WTC11 (cell line): Measurements from ENCODE around the gene C1orf174. TPM values are rescaled to one million over a fixed set of nuclear protein-coding genes. Genes with fewer than 3 reads are reported as not detected.

Experiments used
- ATAC-seq: fragments of 200-7000 bp; cut with Tn5 transposase; 2 replicates; pipeline ENCODE4 v1.10.0; 2021; ENCODE audit warnings: mild to moderate bottlenecking, moderate library complexity
- CTCF ChIA-PET: fragments of 300-600 bp; sonication (Branson Sonifier 250); formaldehyde crosslinking; loops from one replicate; lab custom pipeline; 2021; ENCODE audit warnings: antibody characterized with exemption; lab: Charles Lee
- POLR2A ChIA-PET: fragments of 350-600 bp; sonication (Branson Sonifier 250); formaldehyde crosslinking; loops from one replicate; lab custom pipeline; 2021; ENCODE audit warnings: antibody characterized with exemption; lab: Charles Lee
- DNase-seq: peaks from one replicate; pipeline ENCODE4 v3.0.0; 2021; ENCODE audit warnings: low spot score
- H3K27ac Mint-ChIP-seq: 2 replicates; pipeline ENCODE4 v1.8.0; 2021; ENCODE audit warnings: mixed read lengths
- H3K27me3 Mint-ChIP-seq: 2 replicates; pipeline ENCODE4 v1.8.0; 2021; ENCODE audit warnings: low read depth, mild to moderate bottlenecking, moderate library complexity, mixed read lengths
- H3K36me3 Mint-ChIP-seq: 2 replicates; pipeline ENCODE4 v1.8.0; 2021; ENCODE audit warnings: mixed read lengths
- H3K4me1 Mint-ChIP-seq: 2 replicates; pipeline ENCODE4 v1.8.0; 2022; ENCODE audit warnings: mixed read lengths
- H3K4me3 Mint-ChIP-seq: 2 replicates; pipeline ENCODE4 v1.8.0; 2021; ENCODE audit warnings: mild to moderate bottlenecking, moderate library complexity, mixed read lengths
- H3K9me3 Mint-ChIP-seq: 2 replicates; pipeline ENCODE4 v1.8.0; 2021; ENCODE audit warnings: mixed read lengths
- CREB1 ChIP-seq: sonication (generic); formaldehyde crosslinking; IDR thresholded peaks from 2 replicates; pipeline ENCODE4 v1.8.0; 2023; ENCODE audit warnings: mild to moderate bottlenecking, missing genetic modification reagents
- E2F1 ChIP-seq: sonication (generic); formaldehyde crosslinking; IDR thresholded peaks from 2 replicates; pipeline ENCODE4 v1.8.0; 2022; ENCODE audit warnings: mild to moderate bottlenecking, missing genetic modification reagents
- ERG ChIP-seq: fragments of 250-450 bp; sonication (Bioruptor Pico); IDR thresholded peaks from 2 replicates; pipeline ENCODE4 v1.8.0; 2021; ENCODE audit warnings: mild to moderate bottlenecking
- GTF2I ChIP-seq: fragments of 250-450 bp; sonication (Bioruptor Pico); conservative IDR thresholded peaks from 2 replicates; pipeline ENCODE4 v1.4.0; 2021; ENCODE audit warnings: mild to moderate bottlenecking
- NR3C1 ChIP-seq: sonication (generic); formaldehyde crosslinking; conservative IDR thresholded peaks from 2 replicates; pipeline ENCODE4 v1.8.1; 2023; ENCODE audit warnings: low read depth, mild to moderate bottlenecking, missing genetic modification reagents
- PRDM15 ChIP-seq: sonication (generic); formaldehyde crosslinking; IDR thresholded peaks from 2 replicates; pipeline ENCODE4 v1.8.0; 2022; ENCODE audit warnings: missing genetic modification reagents
- TCF7 ChIP-seq: sonication (generic); formaldehyde crosslinking; IDR thresholded peaks from 2 replicates; pipeline ENCODE4 v1.8.0; 2022; ENCODE audit warnings: mild to moderate bottlenecking, low read depth, missing genetic modification reagents, moderate library complexity
- ZBTB21 ChIP-seq: sonication (generic); formaldehyde crosslinking; IDR thresholded peaks from 2 replicates; pipeline ENCODE4 v1.8.1; 2023; ENCODE audit warnings: mild to moderate bottlenecking, missing genetic modification reagents, borderline replicate concordance
- ZNF425 ChIP-seq: fragments of 250-450 bp; sonication (Bioruptor Pico); conservative IDR thresholded peaks from 2 replicates; pipeline ENCODE4 v1.9.0; 2021; ENCODE audit warnings: mild to moderate bottlenecking
- ZNF512 ChIP-seq: sonication (generic); formaldehyde crosslinking; IDR thresholded peaks from 2 replicates; pipeline ENCODE4 v1.8.1; 2022; ENCODE audit warnings: missing genetic modification reagents, borderline replicate concordance
- ZNF532 ChIP-seq: fragments of 250-450 bp; sonication (Bioruptor Pico); IDR thresholded peaks from 2 replicates; pipeline ENCODE4 v1.9.0; 2021; ENCODE audit warnings: mild to moderate bottlenecking, borderline replicate concordance
- total RNA-seq: library from RNA; stranded (reverse); gene quantifications from 3 replicates; pipeline ENCODE4 v1.2.3, GENCODE V29; 2021
- TF ChIP-seq, protein P1 (sequence below): sonication (generic); formaldehyde crosslinking; IDR thresholded peaks from 2 replicates; pipeline ENCODE4 v1.8.1; 2023; ENCODE audit warnings: mild to moderate bottlenecking, missing genetic modification reagents, moderate library complexity

The C1orf174 gene
- total RNA-seq, 1 experiment from 2014 or later, result 24.2 TPM

- Mint-ChIP-seq H3K4me3 (no peak overlapping the region), H3K9me3 (peaks cover 75% of the 10 kb centered on the region), H3K27me3 (peaks cover 14% of the 10 kb centered on the region), H3K4me1 (no peaks in the 10 kb centered on the region), H3K27ac (no peak overlapping the region), H3K36me3 (peaks cover 65% of the 10 kb centered on the region)
- ATAC-seq (no peak), DNase-seq (no peak)
- ChIA-PET CTCF (no interaction called here), POLR2A (no interaction called here)
- no peak for TF ChIP-seq ERG (CRISPR knock-in tag)
- TF ChIP-seq ZNF512 (CRISPR knock-in tag), result no peak
- TF ChIP-seq ZNF532 (CRISPR knock-in tag), result no peak
- no peak for TF ChIP-seq NR3C1 (CRISPR knock-in tag)
- no peak for TF ChIP-seq PRDM15 (CRISPR knock-in tag)
- no peak for TF ChIP-seq E2F1
- no peak for TF ChIP-seq ZNF425 (CRISPR knock-in tag)
- TF ChIP-seq GTF2I (CRISPR knock-in tag), result no peak
- TF ChIP-seq, protein P1, sequence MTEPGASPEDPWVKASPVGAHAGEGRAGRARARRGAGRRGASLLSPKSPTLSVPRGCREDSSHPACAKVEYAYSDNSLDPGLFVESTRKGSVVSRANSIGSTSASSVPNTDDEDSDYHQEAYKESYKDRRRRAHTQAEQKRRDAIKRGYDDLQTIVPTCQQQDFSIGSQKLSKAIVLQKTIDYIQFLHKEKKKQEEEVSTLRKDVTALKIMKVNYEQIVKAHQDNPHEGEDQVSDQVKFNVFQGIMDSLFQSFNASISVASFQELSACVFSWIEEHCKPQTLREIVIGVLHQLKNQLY (CRISPR knock-in tag), result no peak
- no peak for TF ChIP-seq ZBTB21 (CRISPR knock-in tag)
- no peak for TF ChIP-seq TCF7 (CRISPR knock-in tag)
- TF ChIP-seq CREB1 (CRISPR knock-in tag), result no peak
Measured at GRCh38 chr1:3940081-3940753, 40.1 kb upstream of the C1orf174 start.
